H1 (cell line): Measurements from ENCODE around the gene PSPC1. TPM values are rescaled to one million over a fixed set of nuclear protein-coding genes. Genes with fewer than 3 reads are reported as not detected.

Source experiments
- polyA plus RNA-seq, 7 experiments: library from polyadenylated mRNA; depleted of rRNA in 3 of 7; stranded (reverse) in 5 of 7; unstranded in 2 of 7; fragments of >200 nt in 5 of 7; fragments of 200-250 nt in 2 of 7; gene quantifications; 1 replicate in 5 of 7; 2 replicates in 1 of 7; 4 replicates in 1 of 7; pipeline versions ENCODE4 v1.2.1 to v1.2.3, GENCODE V29; 2011 to 2013; ENCODE audit warnings: missing spikeins in 2 of 7, mixed read lengths in 2 of 7
- total RNA-seq: library from RNA; stranded (reverse); fragmentation: NEBNext Ultra II Directional; extraction: Animal tissue kit (Norgen Biotek cat#: 25700); gene quantifications from 2 replicates; pipeline ENCODE4 v1.2.1, GENCODE V29; 2021
- TF ChIP-seq, protein P1 (sequence below): fragments of 300-600 bp; sonication (generic); IDR thresholded peaks from 2 replicates; pipeline ENCODE4 v1.7.1; 2012; ENCODE audit warnings: low read length, moderate library complexity, mild to moderate bottlenecking, inconsistent platforms; ENCODE audit not compliant: insufficient replicate concordance

Gene PSPC1
- total and polyA plus RNA-seq, 2 of the 8 experiments (the other 6 are each of a cell fraction or from before 2014, with no cell fraction given), result 53.4 to 97.4 TPM

- TF ChIP-seq, protein P1, sequence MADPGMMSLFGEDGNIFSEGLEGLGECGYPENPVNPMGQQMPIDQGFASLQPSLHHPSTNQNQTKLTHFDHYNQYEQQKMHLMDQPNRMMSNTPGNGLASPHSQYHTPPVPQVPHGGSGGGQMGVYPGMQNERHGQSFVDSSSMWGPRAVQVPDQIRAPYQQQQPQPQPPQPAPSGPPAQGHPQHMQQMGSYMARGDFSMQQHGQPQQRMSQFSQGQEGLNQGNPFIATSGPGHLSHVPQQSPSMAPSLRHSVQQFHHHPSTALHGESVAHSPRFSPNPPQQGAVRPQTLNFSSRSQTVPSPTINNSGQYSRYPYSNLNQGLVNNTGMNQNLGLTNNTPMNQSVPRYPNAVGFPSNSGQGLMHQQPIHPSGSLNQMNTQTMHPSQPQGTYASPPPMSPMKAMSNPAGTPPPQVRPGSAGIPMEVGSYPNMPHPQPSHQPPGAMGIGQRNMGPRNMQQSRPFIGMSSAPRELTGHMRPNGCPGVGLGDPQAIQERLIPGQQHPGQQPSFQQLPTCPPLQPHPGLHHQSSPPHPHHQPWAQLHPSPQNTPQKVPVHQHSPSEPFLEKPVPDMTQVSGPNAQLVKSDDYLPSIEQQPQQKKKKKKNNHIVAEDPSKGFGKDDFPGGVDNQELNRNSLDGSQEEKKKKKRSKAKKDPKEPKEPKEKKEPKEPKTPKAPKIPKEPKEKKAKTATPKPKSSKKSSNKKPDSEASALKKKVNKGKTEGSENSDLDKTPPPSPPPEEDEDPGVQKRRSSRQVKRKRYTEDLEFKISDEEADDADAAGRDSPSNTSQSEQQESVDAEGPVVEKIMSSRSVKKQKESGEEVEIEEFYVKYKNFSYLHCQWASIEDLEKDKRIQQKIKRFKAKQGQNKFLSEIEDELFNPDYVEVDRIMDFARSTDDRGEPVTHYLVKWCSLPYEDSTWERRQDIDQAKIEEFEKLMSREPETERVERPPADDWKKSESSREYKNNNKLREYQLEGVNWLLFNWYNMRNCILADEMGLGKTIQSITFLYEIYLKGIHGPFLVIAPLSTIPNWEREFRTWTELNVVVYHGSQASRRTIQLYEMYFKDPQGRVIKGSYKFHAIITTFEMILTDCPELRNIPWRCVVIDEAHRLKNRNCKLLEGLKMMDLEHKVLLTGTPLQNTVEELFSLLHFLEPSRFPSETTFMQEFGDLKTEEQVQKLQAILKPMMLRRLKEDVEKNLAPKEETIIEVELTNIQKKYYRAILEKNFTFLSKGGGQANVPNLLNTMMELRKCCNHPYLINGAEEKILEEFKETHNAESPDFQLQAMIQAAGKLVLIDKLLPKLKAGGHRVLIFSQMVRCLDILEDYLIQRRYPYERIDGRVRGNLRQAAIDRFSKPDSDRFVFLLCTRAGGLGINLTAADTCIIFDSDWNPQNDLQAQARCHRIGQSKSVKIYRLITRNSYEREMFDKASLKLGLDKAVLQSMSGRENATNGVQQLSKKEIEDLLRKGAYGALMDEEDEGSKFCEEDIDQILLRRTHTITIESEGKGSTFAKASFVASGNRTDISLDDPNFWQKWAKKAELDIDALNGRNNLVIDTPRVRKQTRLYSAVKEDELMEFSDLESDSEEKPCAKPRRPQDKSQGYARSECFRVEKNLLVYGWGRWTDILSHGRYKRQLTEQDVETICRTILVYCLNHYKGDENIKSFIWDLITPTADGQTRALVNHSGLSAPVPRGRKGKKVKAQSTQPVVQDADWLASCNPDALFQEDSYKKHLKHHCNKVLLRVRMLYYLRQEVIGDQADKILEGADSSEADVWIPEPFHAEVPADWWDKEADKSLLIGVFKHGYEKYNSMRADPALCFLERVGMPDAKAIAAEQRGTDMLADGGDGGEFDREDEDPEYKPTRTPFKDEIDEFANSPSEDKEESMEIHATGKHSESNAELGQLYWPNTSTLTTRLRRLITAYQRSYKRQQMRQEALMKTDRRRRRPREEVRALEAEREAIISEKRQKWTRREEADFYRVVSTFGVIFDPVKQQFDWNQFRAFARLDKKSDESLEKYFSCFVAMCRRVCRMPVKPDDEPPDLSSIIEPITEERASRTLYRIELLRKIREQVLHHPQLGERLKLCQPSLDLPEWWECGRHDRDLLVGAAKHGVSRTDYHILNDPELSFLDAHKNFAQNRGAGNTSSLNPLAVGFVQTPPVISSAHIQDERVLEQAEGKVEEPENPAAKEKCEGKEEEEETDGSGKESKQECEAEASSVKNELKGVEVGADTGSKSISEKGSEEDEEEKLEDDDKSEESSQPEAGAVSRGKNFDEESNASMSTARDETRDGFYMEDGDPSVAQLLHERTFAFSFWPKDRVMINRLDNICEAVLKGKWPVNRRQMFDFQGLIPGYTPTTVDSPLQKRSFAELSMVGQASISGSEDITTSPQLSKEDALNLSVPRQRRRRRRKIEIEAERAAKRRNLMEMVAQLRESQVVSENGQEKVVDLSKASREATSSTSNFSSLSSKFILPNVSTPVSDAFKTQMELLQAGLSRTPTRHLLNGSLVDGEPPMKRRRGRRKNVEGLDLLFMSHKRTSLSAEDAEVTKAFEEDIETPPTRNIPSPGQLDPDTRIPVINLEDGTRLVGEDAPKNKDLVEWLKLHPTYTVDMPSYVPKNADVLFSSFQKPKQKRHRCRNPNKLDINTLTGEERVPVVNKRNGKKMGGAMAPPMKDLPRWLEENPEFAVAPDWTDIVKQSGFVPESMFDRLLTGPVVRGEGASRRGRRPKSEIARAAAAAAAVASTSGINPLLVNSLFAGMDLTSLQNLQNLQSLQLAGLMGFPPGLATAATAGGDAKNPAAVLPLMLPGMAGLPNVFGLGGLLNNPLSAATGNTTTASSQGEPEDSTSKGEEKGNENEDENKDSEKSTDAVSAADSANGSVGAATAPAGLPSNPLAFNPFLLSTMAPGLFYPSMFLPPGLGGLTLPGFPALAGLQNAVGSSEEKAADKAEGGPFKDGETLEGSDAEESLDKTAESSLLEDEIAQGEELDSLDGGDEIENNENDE, result peak; percentile 74
Measured at GRCh38 chr13:19681517-19681916, 101.2 kb downstream of the PSPC1 start (continued).
